Measurements from ENCODE around the gene SLA2. TPM values are rescaled to one million over a fixed set of nuclear protein-coding genes. Genes with fewer than 3 reads are reported as not detected.
"Not testable (repeated sequence)": the region's sequence is repeated elsewhere in the genome, so short reads cannot be mapped to it uniquely, and the experiment has no call there.

The SLA2 gene
- total RNA-seq, 2 experiments from 2014 or later, result 19.9 to 21.3 TPM

- no peaks in the 10 kb centered on the region for H3K9me3 ChIP-seq (ENCODE audit: control insufficient read depth in 1 of 2, insufficient read depth in 1 of 2, low read length in 2 of 2)
- ChIA-PET CTCF (no interaction called here), POLR2A (no interaction called here)
- Mint-ChIP-seq H3K4me3 (no peak overlapping the region), H3K27ac (peak overlapping the region; percentile 83), H3K36me3 (ENCODE audit: low read depth) (peaks cover 78% of the 10 kb centered on the region), H3K27me3 (no peaks in the 10 kb centered on the region), H3K4me1 (ENCODE audit: low read depth) (peaks cover 54% of the 10 kb centered on the region), H3K9me3 (no peaks in the 10 kb centered on the region)
- peak overlapping the region in 1 of 2 donors; percentile 15 for H3K27ac ChIP-seq (ENCODE audit: low read depth in 1 of 2, low read length in 2 of 2)
- H3K36me3 ChIP-seq (ENCODE audit: insufficient read depth, low read length), result peaks cover 37% of the 10 kb centered on the region
- no peak for TF ChIP-seq CTCF (IDR thresholded peaks at IDR 0.05)
- no peak for DNase-seq
- intact Hi-C loops (cut with DNase I, micrococcal nuclease), result no loop called here
- no peak overlapping the region for H3K4me3 ChIP-seq (ENCODE audit: low read length)
- H3K4me1 ChIP-seq (ENCODE audit: insufficient read depth, low read length), result peaks cover 53% of the 10 kb centered on the region
- no peak for ATAC-seq (ENCODE audit: poor library complexity)
- no peaks in the 10 kb centered on the region for H3K27me3 ChIP-seq (ENCODE audit: control insufficient read depth in 1 of 2, insufficient read depth in 2 of 2, low read length in 2 of 2)
Observed at GRCh38 chr20:36641506-36641843, 4.5 kb downstream of the SLA2 start.

GRCh38 chr20:36638876-36639400 lies 7.1 kb downstream of the SLA2 start:
- CTCF ChIA-PET; H3K9me3 ChIP-seq (ENCODE audit: control insufficient read depth in 1 of 2, insufficient read depth in 1 of 2, low read length in 2 of 2); H3K9me3 Mint-ChIP-seq; POLR2A ChIA-PET; ATAC-seq (ENCODE audit: poor library complexity); H3K27me3 Mint-ChIP-seq; H3K4me3 ChIP-seq (ENCODE audit: low read length); intact Hi-C loops (cut with DNase I, micrococcal nuclease); H3K27me3 ChIP-seq (ENCODE audit: control insufficient read depth in 1 of 2, insufficient read depth in 2 of 2, low read length in 2 of 2); H3K27ac Mint-ChIP-seq; H3K4me3 Mint-ChIP-seq; H3K27ac ChIP-seq (ENCODE audit: low read depth in 1 of 2, low read length in 2 of 2); DNase-seq: not testable (repeated sequence)
- Histone ChIP-seq H3K36me3 (ENCODE audit: insufficient read depth, low read length) (peaks cover 57% of the 10 kb centered on the region), H3K4me1 (ENCODE audit: insufficient read depth, low read length) (peaks cover 37% of the 10 kb centered on the region)
- peaks cover 83% of the 10 kb centered on the region for H3K36me3 Mint-ChIP-seq (ENCODE audit: low read depth)
- H3K4me1 Mint-ChIP-seq (ENCODE audit: low read depth), result peaks cover 35% of the 10 kb centered on the region

- H3K27me3 ChIP-seq (ENCODE audit: control insufficient read depth in 1 of 2, insufficient read depth in 2 of 2, low read length in 2 of 2), result no peaks in the 10 kb centered on the region
- no peak overlapping the region for H3K4me3 Mint-ChIP-seq
- no peak for DNase-seq
- H3K27me3 Mint-ChIP-seq, result no peaks in the 10 kb centered on the region
- no peak overlapping the region for H3K27ac ChIP-seq (ENCODE audit: low read depth in 1 of 2, low read length in 2 of 2)
- no peaks in the 10 kb centered on the region for H3K9me3 Mint-ChIP-seq
- H3K36me3 Mint-ChIP-seq (ENCODE audit: low read depth), result peaks cover 91% of the 10 kb centered on the region
- H3K4me3 ChIP-seq (ENCODE audit: low read length), result no peak overlapping the region
- peaks cover 74% of the 10 kb centered on the region for H3K36me3 ChIP-seq (ENCODE audit: insufficient read depth, low read length)
- ChIA-PET CTCF (no interaction called here), POLR2A (interaction anchor here (1.3 kb wide), 1 partner anchor 10 kb away, joined by 3 read pairs; no protein-coding TSS in a partner anchor)
- no peaks in the 10 kb centered on the region for H3K9me3 ChIP-seq (ENCODE audit: control insufficient read depth in 1 of 2, insufficient read depth in 1 of 2, low read length in 2 of 2)
- peaks cover 26% of the 10 kb centered on the region for H3K4me1 ChIP-seq (ENCODE audit: insufficient read depth, low read length)
- intact Hi-C loops (cut with DNase I, micrococcal nuclease), result no loop called here
- H3K27ac Mint-ChIP-seq, result peak overlapping the region; percentile 53
- TF ChIP-seq CTCF (IDR thresholded peaks at IDR 0.05), result no peak
- ATAC-seq (ENCODE audit: poor library complexity), result no peak
- H3K4me1 Mint-ChIP-seq (ENCODE audit: low read depth), result peaks cover 39% of the 10 kb centered on the region
Observed at GRCh38 chr20:36634342-36634741, 11.7 kb downstream of the SLA2 start.

DNA sequence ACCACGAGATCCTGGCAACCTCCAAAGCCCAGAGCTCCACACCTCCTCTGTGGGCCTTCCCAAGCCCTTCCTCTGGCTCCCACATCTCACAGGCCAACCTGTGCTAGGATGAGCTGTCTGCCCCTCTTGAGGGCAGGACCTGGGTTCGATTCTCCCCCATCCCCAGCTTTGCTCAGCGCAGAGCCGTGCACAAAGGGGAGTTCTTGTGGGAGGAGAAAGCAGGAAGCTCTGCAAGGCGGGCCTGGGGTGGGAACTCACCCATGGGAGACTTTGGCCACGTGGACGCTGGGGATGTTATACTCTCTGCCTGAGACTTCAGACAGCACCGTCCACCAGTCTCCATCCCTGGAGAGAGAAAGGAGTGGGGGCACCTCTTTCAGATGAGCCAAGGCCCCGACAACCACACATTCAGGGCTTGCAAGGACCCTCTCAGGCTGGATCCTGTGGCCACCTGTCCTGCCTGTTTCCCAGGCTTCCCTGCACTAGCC lies 12.7 kb downstream of the SLA2 start:
- peaks cover 86% of the 10 kb centered on the region for H3K36me3 Mint-ChIP-seq (ENCODE audit: low read depth)
- POLR2A ChIA-PET, result interaction anchor here (0.8 to 1.5 kb wide), 3 partner anchors 11 to 28 kb away, joined by 3 to 4 read pairs (median 3); partner anchors contain the start of genes RAB5IF and SLA2

More for the DNA sequence above, 12.7 kb downstream of the SLA2 start:
- ATAC-seq (ENCODE audit: poor library complexity) (no peak), DNase-seq (no peak)
- intact Hi-C loops (cut with DNase I, micrococcal nuclease), result no loop called here
- H3K4me3 Mint-ChIP-seq, result no peak overlapping the region
- Histone ChIP-seq H3K9me3 (ENCODE audit: control insufficient read depth in 1 of 2, insufficient read depth in 1 of 2, low read length in 2 of 2) (no peaks in the 10 kb centered on the region), H3K27ac (ENCODE audit: low read depth in 1 of 2, low read length in 2 of 2) (no peak overlapping the region), H3K4me1 (ENCODE audit: insufficient read depth, low read length) (peaks cover 32% of the 10 kb centered on the region), H3K4me3 (ENCODE audit: low read length) (no peak overlapping the region), H3K36me3 (ENCODE audit: insufficient read depth, low read length) (peaks cover 64% of the 10 kb centered on the region), H3K27me3 (ENCODE audit: control insufficient read depth in 1 of 2, insufficient read depth in 2 of 2, low read length in 2 of 2) (no peaks in the 10 kb centered on the region)
- TF ChIP-seq CTCF (IDR thresholded peaks at IDR 0.05), result no peak
- CTCF ChIA-PET, result interaction anchor here (0.5 kb wide), 1 partner anchor 142 kb away, joined by 3 read pairs; no protein-coding TSS in a partner anchor
- no peaks in the 10 kb centered on the region for H3K9me3 Mint-ChIP-seq
- peaks cover 45% of the 10 kb centered on the region for H3K4me1 Mint-ChIP-seq (ENCODE audit: low read depth)
- peak overlapping the region; percentile 88 for H3K27ac Mint-ChIP-seq
- no peaks in the 10 kb centered on the region for H3K27me3 Mint-ChIP-seq
